ENCODE measurements around the gene LAT. TPM values are rescaled to one million over a fixed set of nuclear protein-coding genes. Genes with fewer than 3 reads are reported as not detected.
"Not testable (repeated sequence)": the region's sequence is repeated elsewhere in the genome, so short reads cannot be mapped to it uniquely, and the experiment has no call there.

LAT gene, protein sequence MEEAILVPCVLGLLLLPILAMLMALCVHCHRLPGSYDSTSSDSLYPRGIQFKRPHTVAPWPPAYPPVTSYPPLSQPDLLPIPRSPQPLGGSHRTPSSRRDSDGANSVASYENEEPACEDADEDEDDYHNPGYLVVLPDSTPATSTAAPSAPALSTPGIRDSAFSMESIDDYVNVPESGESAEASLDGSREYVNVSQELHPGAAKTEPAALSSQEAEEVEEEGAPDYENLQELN
- total RNA-seq: 100 to 1,000 TPM; 254 to 360 TPM

DNA sequence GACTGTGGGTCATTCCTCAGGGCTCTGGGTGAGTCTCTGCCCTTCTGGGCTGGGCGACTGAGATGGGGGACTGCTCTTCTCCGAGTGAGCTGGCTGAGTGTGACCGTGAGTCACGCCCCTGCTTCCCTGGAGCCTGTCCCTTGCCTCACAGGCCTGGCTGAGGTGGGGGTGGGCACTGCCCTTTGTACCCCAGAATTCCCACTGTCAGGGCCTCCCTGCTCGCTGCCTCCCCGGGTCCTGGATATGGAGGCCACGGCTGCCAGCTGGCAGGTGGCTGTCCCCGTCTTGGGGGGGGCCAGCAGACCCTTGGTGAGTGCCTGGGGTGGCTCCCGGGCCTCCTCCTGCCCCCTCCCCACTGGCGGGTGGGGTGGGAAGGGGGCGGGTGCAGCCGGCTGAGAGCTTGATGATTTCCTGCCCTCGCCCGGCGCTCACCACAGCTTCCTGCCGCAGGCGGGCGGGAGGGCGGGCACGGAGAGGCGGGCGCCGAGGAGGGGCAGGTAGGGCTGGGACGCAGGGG, at the start of gene LAT:
Gene LAT, plus strand, starts transcription at position 434 of the 517 bp plus-strand sequence. CDS start 366 bp downstream, outside the sequence.
- Mint-ChIP-seq H3K27me3 (ENCODE audit: low read depth) (no peaks in the 10 kb centered on the region), H3K4me3 (peak within 1 kb of the TSS; percentile 95 to 99), H3K4me1 (ENCODE audit: low read depth) (peaks cover 44% of the 10 kb centered on the region), H3K36me3 (ENCODE audit: insufficient read depth in 2 of 2) (peaks cover 34 to 58% of the 10 kb centered on the region in 2 donors), H3K27ac (peak within 1 kb of the TSS; percentile 96), H3K9me3 (peaks cover 6 to 11% of the 10 kb centered on the region in 2 donors)
- ATAC-seq (replicated peaks in 1 of 2) (peak; percentile 71 to 75), DNase-seq (peak; percentile 79 to 82)

DNA sequence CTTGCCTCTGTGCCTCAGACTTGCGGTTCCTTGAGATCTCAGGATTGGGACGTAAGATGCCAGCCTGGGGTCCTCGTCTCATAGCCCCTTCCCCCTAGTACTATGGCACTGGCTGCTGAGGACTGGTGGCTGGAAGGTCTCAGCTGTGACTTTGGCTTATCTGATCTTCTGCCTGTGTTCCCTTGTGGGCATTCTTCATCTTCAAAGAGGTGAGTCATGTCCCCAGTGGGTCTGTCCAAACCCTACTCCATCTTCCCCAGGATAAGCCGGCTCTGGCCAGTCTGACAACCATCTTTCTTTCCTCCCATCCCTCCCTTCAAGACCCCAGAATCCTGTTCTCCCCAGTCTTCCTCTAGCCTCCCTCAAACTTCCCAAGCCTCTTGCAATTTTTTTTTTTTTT, 49.5 kb upstream of the LAT start:
- Mint-ChIP-seq H3K4me1 (ENCODE audit: low read depth) (peaks cover 25% of the 10 kb centered on the region), H3K9me3 (no peaks in the 10 kb centered on the region), H3K4me3 (peak overlapping the region; percentile 37 to 77), H3K27ac (no peak overlapping the region), H3K27me3 (ENCODE audit: low read depth) (no peaks in the 10 kb centered on the region), H3K36me3 (ENCODE audit: insufficient read depth in 2 of 2) (peaks cover 0 to 2% of the 10 kb centered on the region in 2 donors)
- no peak for ATAC-seq (replicated peaks in 1 of 2)
- no peak for DNase-seq

DNA sequence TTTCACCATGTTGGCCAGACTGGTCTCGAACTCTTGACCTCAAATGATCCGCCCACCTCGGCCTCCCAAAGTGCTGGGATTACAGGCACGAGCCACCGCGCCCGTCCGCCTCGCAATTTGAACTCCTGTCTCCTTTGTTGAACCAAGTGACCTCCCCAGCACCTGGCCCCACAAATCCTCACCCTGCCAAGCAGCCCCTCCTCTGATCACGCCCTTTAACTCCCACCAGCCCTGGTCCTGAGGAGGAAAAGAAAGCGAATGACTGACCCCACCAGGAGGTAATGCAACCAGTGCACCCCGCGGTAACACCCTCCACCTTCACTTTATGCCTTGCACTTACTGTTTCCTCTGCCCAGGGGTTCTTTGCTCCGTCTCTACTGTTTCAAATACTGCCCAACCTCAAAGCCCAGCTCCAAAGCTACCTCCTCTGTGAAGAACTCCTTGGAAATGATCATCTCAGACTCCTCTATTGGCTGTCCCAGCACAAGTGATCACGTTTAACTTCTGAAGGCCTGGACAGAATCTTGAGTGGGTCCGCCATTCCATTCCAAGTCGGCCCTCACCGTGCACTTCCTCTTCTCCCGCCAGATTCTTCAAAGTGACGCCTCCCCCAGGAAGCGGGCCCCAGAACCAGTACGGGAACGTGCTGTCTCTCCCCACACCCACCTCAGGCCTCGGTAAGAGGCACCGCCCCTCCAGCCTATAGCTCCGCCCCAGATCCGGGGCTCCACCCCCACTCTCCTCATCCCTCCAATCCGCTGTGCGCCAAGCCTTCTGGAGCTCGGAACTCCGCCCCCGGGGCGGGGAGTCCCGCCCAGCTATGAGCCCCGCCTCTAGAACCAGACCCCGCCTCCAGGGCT, 48.7 kb upstream of the LAT start:
- Mint-ChIP-seq H3K27me3 (ENCODE audit: low read depth) (no peaks in the 10 kb centered on the region), H3K27ac (peak overlapping the region; percentile 6), H3K4me3 (peak overlapping the region; percentile 77 to 87), H3K4me1 (ENCODE audit: low read depth) (peaks cover 17% of the 10 kb centered on the region), H3K9me3 (no peaks in the 10 kb centered on the region), H3K36me3 (ENCODE audit: insufficient read depth in 2 of 2) (peaks cover 0 to 2% of the 10 kb centered on the region in 2 donors)
- peak; percentile 99 to 100 for ATAC-seq (replicated peaks in 1 of 2)
- DNase-seq: peak; percentile 92 to 94

DNA sequence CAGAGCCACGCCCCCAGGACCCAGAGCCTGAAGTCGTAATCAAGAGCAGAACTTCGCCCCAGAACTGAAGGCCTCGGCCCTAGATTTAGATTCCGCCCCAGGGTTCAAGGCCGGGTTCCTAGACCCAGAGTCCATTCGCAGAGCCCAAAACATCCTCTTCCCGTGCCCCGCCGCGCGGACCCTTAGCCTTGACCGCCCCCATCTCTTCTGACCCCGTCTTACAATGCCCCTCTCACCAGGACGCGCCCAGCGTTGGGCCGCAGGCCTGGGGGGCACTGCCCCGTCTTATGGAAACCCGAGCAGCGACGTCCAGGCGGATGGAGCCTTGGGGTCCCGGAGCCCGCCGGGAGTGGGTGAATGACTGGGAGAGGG, 48.1 kb upstream of the LAT start:
- H3K9me3 Mint-ChIP-seq: no peaks in the 10 kb centered on the region
- H3K36me3 Mint-ChIP-seq (ENCODE audit: insufficient read depth in 2 of 2): peaks cover 0 to 2% of the 10 kb centered on the region in 2 donors
- H3K27me3 Mint-ChIP-seq (ENCODE audit: low read depth): no peaks in the 10 kb centered on the region
- no peak overlapping the region for H3K27ac Mint-ChIP-seq
- ATAC-seq (replicated peaks in 1 of 2): no peak
- H3K4me3 Mint-ChIP-seq: peak overlapping the region; percentile 77 to 87
- DNase-seq: no peak
- peaks cover 17% of the 10 kb centered on the region for H3K4me1 Mint-ChIP-seq (ENCODE audit: low read depth)

DNA sequence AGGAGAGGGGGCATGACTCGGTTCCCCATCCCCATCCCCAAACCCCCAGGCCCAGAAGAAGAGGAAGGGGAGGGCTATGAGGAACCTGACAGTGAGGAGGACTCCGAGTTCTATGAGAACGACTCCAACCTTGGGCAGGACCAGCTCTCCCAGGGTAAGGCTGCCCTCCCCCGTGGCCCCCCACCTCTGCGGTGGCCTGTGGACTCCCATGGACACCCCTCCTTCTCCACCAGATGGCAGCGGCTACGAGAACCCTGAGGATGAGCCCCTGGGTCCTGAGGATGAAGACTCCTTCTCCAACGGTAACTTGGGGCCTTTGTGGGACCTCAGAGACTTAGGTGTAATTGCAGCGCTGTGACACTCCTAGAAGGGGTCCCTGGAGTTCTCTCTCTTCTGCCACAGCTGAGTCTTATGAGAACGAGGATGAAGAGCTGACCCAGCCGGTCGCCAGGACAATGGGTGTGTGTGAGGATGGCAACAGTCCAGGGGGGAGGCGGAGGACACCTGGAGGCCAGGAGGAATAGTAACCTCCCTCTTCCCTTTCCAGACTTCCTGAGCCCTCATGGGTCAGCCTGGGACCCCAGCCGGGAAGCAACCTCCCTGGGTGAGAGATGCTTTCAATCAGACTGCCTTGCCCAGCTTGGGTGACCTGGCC, 47.5 kb upstream of the LAT start:
- no peaks in the 10 kb centered on the region for H3K9me3 Mint-ChIP-seq
- H3K27me3 Mint-ChIP-seq (ENCODE audit: low read depth): no peaks in the 10 kb centered on the region
- H3K36me3 Mint-ChIP-seq (ENCODE audit: insufficient read depth in 2 of 2): peaks cover 0 to 2% of the 10 kb centered on the region in 2 donors
- H3K4me1 Mint-ChIP-seq (ENCODE audit: low read depth): peaks cover 17% of the 10 kb centered on the region
- ATAC-seq (replicated peaks in 1 of 2) (no peak), DNase-seq (no peak)
- H3K27ac Mint-ChIP-seq: no peak overlapping the region
- no peak overlapping the region for H3K4me3 Mint-ChIP-seq

DNA sequence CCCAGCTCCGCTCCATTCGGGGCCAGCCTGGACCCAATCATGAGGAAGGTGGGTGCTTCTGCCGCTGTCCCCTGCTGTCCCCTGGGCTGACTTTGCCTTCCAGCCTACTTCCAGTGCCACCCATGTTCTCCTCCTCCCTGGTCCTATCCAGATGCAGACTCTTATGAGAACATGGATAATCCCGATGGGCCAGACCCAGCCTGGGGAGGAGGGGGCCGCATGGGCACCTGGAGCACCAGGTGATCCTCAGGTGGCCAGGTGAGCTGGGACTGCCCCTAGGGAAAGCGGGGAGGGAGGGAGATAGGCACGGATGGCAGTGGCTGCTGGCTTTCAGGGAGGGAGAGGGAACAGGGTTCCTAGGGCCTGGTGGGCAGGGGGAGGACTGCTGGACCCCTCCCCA, 46.1 kb upstream of the LAT start:
- Mint-ChIP-seq H3K4me3 (no peak overlapping the region), H3K27me3 (ENCODE audit: low read depth) (no peaks in the 10 kb centered on the region), H3K9me3 (no peaks in the 10 kb centered on the region), H3K36me3 (ENCODE audit: insufficient read depth in 2 of 2) (peaks cover 0 to 2% of the 10 kb centered on the region in 2 donors), H3K27ac (no peak overlapping the region), H3K4me1 (ENCODE audit: low read depth) (peaks cover 17% of the 10 kb centered on the region)
- ATAC-seq (replicated peaks in 1 of 2): no peak
- DNase-seq: no peak

DNA sequence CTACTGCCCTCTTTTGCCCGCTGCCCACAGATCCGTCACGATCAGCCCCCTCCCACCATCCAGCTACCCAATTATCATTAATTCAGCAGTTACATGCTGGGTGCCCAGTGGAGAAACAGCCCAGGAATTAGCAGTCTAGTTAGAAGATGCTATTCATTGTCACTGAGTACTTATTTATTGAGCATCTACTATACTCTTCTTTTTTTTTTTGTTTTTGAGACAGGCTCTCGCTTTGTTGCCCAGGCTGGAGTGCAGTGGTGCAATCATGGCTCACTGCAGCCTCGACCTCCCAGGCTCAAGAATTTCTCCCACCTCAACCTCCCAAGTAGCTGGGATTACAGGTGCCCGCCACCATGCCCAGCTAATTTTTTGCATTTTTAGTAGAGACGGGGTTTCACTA, 45.0 kb upstream of the LAT start:
- not testable (repeated sequence) for ATAC-seq (replicated peaks in 1 of 2); H3K9me3 Mint-ChIP-seq; DNase-seq; H3K36me3 Mint-ChIP-seq (ENCODE audit: insufficient read depth in 2 of 2); H3K27me3 Mint-ChIP-seq (ENCODE audit: low read depth); H3K27ac Mint-ChIP-seq; H3K4me3 Mint-ChIP-seq
- H3K4me1 Mint-ChIP-seq (ENCODE audit: low read depth): peaks cover 17% of the 10 kb centered on the region

DNA sequence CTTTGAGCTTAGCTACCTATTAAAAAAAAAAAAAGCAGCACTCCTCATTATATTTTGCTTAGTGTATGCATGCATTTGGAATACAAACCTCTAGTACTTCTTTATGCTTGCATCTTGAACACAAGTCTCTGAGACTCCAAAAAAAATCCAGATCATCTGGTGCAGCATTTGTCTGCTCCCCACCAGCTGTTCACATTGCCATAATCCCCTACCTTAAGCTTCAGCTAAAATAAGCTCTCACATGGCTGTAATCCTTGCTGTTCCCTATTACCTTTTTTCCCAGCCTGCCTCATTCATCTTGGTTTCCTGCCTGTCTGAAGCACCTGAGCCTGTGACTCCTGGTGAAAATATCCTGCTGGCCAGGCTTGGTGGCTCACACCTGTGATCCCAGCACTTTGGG, 41.6 kb upstream of the LAT start:
- no peaks in the 10 kb centered on the region for H3K36me3 Mint-ChIP-seq (ENCODE audit: insufficient read depth in 2 of 2)
- H3K4me3 Mint-ChIP-seq: no peak overlapping the region
- H3K4me1 Mint-ChIP-seq (ENCODE audit: low read depth): peaks cover 9% of the 10 kb centered on the region
- DNase-seq (no peak), ATAC-seq (replicated peaks in 1 of 2) (no peak)
- no peak overlapping the region for H3K27ac Mint-ChIP-seq
- no peaks in the 10 kb centered on the region for H3K27me3 Mint-ChIP-seq (ENCODE audit: low read depth)
- no peaks in the 10 kb centered on the region for H3K9me3 Mint-ChIP-seq

DNA sequence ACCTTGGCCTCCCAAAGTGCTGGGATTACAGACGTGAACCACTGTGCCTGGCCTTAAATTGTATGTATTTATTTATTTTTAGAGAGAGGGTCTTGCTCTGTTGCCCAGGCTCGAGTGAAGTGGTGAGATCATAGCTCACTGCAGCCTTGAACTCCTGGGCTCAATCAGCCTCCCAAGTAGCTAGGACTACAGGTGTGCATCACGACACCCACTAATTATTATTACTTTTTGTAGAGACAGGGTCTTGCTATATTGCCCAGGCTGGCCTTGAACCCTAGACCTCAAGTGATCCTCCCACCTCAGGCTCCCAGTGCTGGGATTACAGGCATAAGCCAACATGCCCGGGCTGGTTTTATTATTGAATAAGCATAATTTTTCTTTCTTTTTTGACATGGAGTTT, 38.2 kb upstream of the LAT start:
- H3K4me3 Mint-ChIP-seq: no peak overlapping the region
- H3K36me3 Mint-ChIP-seq (ENCODE audit: insufficient read depth in 2 of 2): peaks cover 2 to 4% of the 10 kb centered on the region in 2 donors
- no peaks in the 10 kb centered on the region for H3K27me3 Mint-ChIP-seq (ENCODE audit: low read depth)
- H3K4me1 Mint-ChIP-seq (ENCODE audit: low read depth): peaks cover 13% of the 10 kb centered on the region
- H3K9me3 Mint-ChIP-seq: no peaks in the 10 kb centered on the region
- no peak for DNase-seq
- ATAC-seq (replicated peaks in 1 of 2): no peak
- H3K27ac Mint-ChIP-seq: no peak overlapping the region

DNA sequence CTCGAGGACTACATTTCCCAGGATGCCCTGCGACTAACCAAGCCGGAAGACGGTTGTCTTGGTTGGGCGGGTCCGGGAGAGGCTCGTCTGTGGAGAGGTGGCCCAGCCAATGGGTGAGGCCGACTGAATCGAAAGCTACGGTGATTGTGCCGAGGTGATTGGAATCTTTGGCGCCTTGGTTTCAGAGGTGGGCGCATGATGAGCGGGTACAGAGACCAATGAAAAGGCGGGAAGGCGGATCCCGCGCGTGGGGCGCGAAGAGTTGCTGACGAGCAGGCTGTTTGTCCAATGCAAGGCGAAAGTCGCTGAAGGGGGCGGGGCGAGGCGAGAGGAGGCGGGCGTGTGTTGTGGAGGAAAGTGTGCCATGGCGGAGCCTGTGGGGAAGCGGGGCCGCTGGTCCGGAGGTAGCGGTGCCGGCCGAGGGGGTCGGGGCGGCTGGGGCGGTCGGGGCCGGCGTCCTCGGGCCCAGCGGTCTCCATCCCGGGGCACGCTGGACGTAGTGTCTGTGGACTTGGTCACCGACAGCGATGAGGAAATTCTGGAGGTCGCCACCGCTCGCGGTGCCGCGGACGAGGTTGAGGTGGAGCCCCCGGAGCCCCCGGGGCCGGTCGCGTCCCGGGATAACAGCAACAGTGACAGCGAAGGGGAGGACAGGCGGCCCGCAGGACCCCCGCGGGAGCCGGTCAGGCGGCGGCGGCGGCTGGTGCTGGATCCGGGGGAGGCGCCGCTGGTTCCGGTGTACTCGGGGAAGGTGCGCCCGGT, 34.0 kb upstream of the LAT start, which contains the start of gene NFATC2IP:
Gene NFATC2IP, plus strand, starts transcription at position 290 of the 762 bp plus-strand sequence. Its CDS starts 75 bp downstream, at position 365.
- peak within 1 kb of the TSS; percentile 90 for H3K27ac Mint-ChIP-seq
- H3K36me3 Mint-ChIP-seq (ENCODE audit: insufficient read depth in 2 of 2): peaks cover 7 to 13% of the 10 kb centered on the region in 2 donors

DNA sequence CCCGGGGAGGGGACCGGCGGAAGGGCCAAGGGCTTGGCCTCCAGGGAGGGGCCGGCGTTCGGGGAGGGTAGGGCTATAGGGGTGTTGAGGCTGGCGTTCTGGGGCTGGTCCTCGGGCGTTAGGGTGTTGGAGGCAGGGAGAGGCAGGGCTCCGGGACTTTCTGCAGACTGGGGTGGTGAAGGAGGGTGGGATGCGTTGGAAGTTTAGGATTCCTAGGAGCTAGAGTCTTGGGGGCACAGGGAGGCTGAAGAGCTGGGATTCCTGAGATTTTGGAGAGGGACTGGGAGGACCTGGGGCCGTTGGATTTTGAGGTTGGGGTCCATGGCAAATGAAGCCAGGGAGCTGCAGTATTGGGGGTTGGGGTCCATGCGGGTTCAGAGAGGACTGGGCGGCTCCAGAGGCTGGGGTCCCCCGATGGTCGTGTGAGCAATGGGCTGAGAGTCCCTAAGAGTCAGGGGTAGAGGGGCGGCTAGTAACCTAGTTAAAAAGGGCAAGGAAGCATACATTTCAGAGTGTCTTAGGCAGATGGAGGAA, 33.4 kb upstream of the LAT start:
- peaks cover 31% of the 10 kb centered on the region for H3K4me1 Mint-ChIP-seq (ENCODE audit: low read depth)
- H3K36me3 Mint-ChIP-seq (ENCODE audit: insufficient read depth in 2 of 2): peaks cover 9 to 17% of the 10 kb centered on the region in 2 donors
- H3K27me3 Mint-ChIP-seq (ENCODE audit: low read depth): no peaks in the 10 kb centered on the region
- ATAC-seq (replicated peaks in 1 of 2) (peak in 1 of 2 donors; percentile 36), DNase-seq (peak in 1 of 2 donors; percentile 66)
- H3K9me3 Mint-ChIP-seq: no peaks in the 10 kb centered on the region
- H3K4me3 Mint-ChIP-seq: peak overlapping the region; percentile 94 to 95
- peak overlapping the region; percentile 90 for H3K27ac Mint-ChIP-seq

More for the DNA sequence above, 34.0 kb upstream of the LAT start, which contains the start of gene NFATC2IP:
- peaks cover 34% of the 10 kb centered on the region for H3K4me1 Mint-ChIP-seq (ENCODE audit: low read depth)
- peak within 1 kb of the TSS; percentile 94 to 95 for H3K4me3 Mint-ChIP-seq
- peak; percentile 100 for DNase-seq
- no peaks in the 10 kb centered on the region for H3K9me3 Mint-ChIP-seq
- peak; percentile 95 to 97 for ATAC-seq (replicated peaks in 1 of 2)
- H3K27me3 Mint-ChIP-seq (ENCODE audit: low read depth): no peaks in the 10 kb centered on the region

DNA sequence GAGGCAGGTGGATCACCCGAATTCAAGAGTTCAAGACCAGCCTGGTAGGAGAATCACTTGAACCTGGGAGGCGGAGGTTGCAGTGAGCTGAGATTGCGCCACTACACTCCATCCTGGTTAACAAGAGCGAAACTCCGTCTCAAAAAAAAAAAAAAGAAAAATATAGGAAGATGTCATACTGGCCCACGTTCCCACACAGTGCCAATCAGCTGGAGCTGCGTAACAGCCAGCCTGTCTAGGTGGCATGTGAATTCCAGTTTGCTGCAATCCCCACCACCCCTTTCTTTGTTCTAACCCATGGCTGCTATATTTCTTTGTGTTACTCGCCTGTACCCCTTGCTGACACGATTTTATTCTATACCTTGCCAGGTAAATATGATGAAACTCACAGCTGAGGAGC, 26.6 kb upstream of the LAT start:
- H3K27me3 Mint-ChIP-seq (ENCODE audit: low read depth): no peaks in the 10 kb centered on the region
- H3K27ac Mint-ChIP-seq: no peak overlapping the region
- H3K4me1 Mint-ChIP-seq (ENCODE audit: low read depth): peaks cover 12% of the 10 kb centered on the region
- ATAC-seq (replicated peaks in 1 of 2) (no peak), DNase-seq (no peak)
- no peaks in the 10 kb centered on the region for H3K9me3 Mint-ChIP-seq
- no peak overlapping the region for H3K4me3 Mint-ChIP-seq
- peaks cover 11 to 26% of the 10 kb centered on the region in 2 donors for H3K36me3 Mint-ChIP-seq (ENCODE audit: insufficient read depth in 2 of 2)
